T-helper 1 cell treated with Interleukin-12 subunit alpha and Interleukin-12 subunit beta and Interleukin-4 antibody, amounts not matched to agents 30 μg/mL and 1 μg/mL, for 36 hours (primary cell): ENCODE measurements around the gene ZNF630.
"Not testable (repeated sequence)": the region's sequence is repeated elsewhere in the genome, so short reads cannot be mapped to it uniquely, and the experiment has no call there.

ENCODE experiments used
- H3K27ac Mint-ChIP-seq: one replicate; pipeline ENCODE4 v1.8.0; 2021; ENCODE audit warnings: mild to moderate bottlenecking, mixed read lengths
- H3K27me3 Mint-ChIP-seq: one replicate; pipeline ENCODE4 v1.8.0; 2021; ENCODE audit warnings: low read depth, mixed read lengths
- H3K36me3 Mint-ChIP-seq: one replicate; pipeline ENCODE4 v1.8.0; 2021; ENCODE audit warnings: low read depth, mixed read lengths
- H3K4me1 Mint-ChIP-seq: one replicate; pipeline ENCODE4 v1.8.0; 2021; ENCODE audit warnings: low read depth, mixed read lengths
- H3K4me3 Mint-ChIP-seq: one replicate; pipeline ENCODE4 v1.8.0; 2021; ENCODE audit warnings: mild to moderate bottlenecking, moderate library complexity, mixed read lengths
- H3K9me3 Mint-ChIP-seq: one replicate; pipeline ENCODE4 v1.8.0; 2021; ENCODE audit warnings: mixed read lengths

Gene ZNF630

DNA sequence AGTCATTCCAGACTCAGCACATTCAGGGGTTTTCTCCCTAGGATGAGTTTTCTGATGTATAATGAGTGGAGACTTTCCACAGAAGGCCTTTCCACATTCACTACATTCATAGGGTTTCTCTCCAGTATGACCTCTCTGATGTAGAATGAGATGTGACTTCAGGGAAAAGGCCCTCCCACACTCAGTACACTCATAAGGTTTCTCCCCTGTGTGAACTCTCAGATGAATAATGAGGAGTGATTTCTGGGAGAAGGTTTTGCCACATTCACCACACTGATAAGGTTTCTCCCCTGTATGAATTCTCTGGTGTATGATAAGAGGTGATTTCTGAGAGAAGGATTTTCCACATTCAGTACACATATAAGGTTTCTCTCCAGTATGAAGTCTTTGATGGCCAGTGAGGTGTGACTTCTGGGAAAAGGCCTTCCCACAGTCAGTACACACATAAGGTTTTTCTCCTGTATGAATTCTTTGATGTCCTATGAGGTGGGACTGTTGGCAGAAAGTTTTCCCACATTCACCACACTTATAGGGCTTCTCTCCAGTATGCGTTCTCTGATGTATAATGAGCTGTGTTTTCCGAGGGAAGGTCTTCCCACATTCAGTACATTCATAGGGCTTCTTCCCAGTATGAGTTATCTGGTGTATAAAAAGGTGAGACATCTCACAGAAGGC is 12.7 kb downstream of the ZNF630 start:
- Mint-ChIP-seq H3K27ac (no peak overlapping the region), H3K4me1 (no peaks in the 10 kb centered on the region), H3K9me3 (peaks cover 24% of the 10 kb centered on the region), H3K36me3 (peaks cover 9% of the 10 kb centered on the region), H3K4me3 (no peak overlapping the region), H3K27me3 (no peaks in the 10 kb centered on the region)

DNA sequence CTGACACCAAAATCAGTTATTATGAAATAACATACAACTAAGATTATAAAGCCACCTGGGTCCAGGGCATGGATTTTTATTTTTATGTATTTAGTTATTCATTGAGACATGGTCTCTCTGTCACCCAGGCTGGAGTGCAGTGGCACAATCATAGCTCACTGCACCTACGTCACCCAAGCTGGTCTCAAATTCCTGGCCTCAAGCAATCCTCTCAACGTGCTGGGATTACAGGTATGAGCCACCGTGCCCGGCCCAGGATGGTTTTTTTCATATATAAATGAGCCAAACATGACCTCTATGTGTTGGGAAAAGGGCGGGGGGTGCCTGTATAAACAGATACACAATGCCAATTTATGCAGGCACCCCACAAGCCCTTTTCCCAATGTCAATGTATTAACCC is 24.6 kb downstream of the ZNF630 start:
- Mint-ChIP-seq H3K9me3 (no peaks in the 10 kb centered on the region), H3K36me3 (no peaks in the 10 kb centered on the region), H3K4me1 (no peaks in the 10 kb centered on the region), H3K27ac (no peak overlapping the region), H3K27me3 (no peaks in the 10 kb centered on the region), H3K4me3 (no peak overlapping the region)

DNA sequence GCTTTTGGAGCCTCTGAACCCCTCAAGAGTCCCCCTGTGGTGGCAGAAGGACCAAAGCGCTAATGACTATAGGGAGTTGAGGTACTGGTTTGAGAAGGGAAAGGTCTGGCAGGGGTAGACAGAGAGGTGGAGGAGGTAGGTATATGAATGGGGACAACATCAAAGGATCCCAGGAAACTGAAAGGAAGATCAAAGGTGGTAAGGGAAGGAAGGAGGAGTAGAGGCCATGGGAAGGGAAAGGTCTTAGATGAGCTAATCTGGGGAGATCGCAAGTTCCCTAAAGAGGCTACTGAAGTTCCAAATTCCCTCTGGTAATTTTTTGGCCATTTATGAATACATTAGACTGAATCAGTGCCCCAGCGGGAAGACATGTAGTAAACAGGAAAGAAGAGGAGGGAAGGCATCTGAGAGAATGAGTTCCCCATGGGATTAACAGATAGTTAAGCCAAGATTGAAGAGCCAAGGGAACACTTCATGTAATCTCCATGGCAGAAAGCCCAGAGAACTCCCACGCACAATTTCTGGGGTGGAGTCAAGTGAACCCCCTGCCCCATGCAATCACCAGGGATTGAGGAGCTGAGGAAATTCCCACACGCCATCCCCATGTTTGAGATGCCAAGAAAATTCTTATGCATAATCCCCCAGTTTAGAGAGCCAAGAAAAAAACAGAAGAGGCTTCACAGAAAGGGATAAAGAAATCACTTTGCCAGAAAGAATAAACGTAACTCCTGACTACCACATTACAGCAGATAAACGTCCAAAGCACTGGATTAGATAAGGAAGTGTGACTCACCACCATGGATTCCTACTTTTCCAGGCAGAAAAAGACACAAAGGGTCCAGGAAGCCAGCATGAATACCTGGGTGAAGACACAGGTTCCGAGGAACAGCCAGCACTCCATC is 25.8 kb downstream of the ZNF630 start:
- Mint-ChIP-seq H3K27me3 (no peaks in the 10 kb centered on the region), H3K4me1 (no peaks in the 10 kb centered on the region), H3K36me3 (no peaks in the 10 kb centered on the region), H3K9me3 (no peaks in the 10 kb centered on the region), H3K4me3 (no peak overlapping the region), H3K27ac (no peak overlapping the region)

DNA sequence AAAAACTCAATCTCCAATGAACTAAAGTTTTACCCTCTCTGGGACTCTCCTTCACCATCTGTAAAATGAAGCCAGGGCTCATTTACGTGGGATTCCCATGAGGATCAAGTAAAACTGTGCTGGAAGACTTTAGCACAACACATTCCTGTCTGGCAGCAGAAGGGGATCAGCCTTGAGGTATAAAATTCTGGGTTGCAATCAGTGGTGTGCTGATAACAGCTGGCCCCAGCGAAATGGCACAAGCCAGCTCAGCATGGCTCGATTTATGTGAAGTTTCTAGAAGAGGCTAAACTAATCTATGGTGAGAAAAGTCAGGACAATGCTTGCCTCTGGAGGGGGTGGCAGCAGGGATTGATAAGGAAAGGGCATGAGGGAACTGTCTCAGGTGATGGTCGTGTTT is 28.4 kb downstream of the ZNF630 start:
- Mint-ChIP-seq H3K9me3 (peaks cover 5% of the 10 kb centered on the region), H3K27me3 (peaks cover 3% of the 10 kb centered on the region), H3K27ac (no peak overlapping the region), H3K4me1 (no peaks in the 10 kb centered on the region), H3K36me3 (no peaks in the 10 kb centered on the region), H3K4me3 (no peak overlapping the region)

DNA sequence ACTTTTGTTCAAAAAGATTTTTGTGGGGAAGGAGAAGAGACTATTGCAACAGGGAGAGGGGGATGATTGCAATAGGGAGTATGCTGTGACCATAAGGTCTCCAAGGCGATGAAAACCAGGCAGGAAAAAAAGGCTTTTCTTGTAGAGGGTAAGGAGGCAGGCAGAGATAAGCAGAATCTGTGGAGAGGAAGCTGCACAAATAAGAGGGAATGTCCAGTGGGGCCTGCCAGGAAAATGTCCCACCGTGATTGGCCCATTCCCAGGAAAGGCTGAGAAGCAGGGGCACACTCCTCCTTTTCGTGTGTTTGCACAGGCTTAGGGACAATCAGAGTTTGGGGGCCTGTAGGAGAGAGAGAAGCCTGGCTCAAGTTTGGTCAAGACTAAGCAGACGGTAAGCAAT is 35.5 kb downstream of the ZNF630 start:
- Mint-ChIP-seq H3K36me3 (no peaks in the 10 kb centered on the region), H3K27me3 (peaks cover 3% of the 10 kb centered on the region), H3K4me3 (no peak overlapping the region), H3K27ac (no peak overlapping the region), H3K4me1 (no peaks in the 10 kb centered on the region), H3K9me3 (peaks cover 5% of the 10 kb centered on the region)

DNA sequence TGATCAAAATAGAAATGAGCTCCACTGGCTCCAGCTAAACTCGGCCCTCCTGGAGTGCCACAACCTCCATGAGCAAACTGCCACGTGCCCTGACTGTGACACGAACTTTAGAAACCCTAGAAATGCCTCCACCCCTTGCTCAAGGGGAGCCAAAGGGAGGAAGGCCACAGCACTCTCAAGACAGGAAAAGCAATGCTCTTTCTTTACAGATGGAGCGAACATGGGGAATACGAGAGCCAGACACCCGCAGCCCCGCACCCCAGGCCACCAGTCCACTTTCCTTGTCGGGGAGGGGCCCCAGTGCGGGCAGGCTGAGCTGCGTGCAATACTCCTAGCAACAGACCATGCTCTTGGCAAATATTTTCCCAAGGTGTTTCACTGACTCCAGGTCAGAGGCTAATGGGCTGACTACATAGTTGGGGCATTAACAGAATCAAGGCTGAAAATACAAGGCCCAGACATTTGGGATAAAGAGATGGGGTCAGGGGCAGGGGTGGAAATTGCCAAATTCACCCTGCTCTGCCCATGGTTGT is 40.7 kb downstream of the ZNF630 start:
- not testable (repeated sequence) for H3K4me3 Mint-ChIP-seq, H3K36me3 Mint-ChIP-seq, H3K27ac Mint-ChIP-seq, H3K9me3 Mint-ChIP-seq, H3K4me1 Mint-ChIP-seq, H3K27me3 Mint-ChIP-seq

DNA sequence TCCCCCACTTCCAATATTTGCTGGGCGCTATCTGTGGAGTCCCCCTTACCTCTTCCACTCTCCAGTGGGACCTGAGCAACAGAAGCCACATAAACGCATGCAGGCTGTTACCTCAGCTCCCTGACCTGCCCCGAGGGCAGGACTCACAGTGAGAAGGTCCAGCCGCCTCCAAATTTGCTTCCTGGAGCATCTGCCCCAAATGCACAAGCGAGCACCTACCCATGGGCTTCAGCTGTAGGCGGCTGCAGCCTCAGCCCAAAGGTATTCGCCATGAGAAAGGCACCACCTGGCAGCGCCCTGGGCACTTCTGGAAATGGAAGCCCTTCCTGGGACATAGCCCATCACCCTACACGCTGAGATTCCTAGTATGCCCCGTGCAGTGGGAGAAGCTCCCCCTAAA is 41.2 kb downstream of the ZNF630 start:
- Mint-ChIP-seq H3K4me1 (peaks cover 7% of the 10 kb centered on the region), H3K9me3 (no peaks in the 10 kb centered on the region), H3K27me3 (no peaks in the 10 kb centered on the region), H3K36me3 (no peaks in the 10 kb centered on the region), H3K27ac (no peak overlapping the region), H3K4me3 (no peak overlapping the region)

DNA sequence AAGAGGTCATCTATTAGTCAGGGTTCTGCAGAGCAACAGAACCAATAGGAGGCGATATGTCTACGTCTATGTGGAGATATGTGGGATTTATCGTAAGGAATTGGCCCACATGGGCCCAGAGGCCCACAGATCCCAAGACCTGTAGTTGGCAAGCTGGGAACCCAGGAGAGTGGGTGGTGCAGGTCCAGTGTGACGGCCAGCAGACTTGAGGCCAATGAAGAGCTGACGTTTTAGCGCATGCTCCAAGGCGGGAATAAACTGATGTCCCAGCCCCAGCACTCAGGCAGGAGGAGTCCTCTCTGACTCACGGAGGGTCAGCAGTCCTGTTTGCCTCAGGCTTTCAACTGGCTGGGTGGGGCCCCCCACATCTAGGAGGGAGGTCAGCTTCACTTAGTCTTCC is 43.3 kb downstream of the ZNF630 start:
- no peak overlapping the region for H3K27ac Mint-ChIP-seq
- no peaks in the 10 kb centered on the region for H3K27me3 Mint-ChIP-seq
- no peaks in the 10 kb centered on the region for H3K9me3 Mint-ChIP-seq
- H3K36me3 Mint-ChIP-seq, result no peaks in the 10 kb centered on the region
- no peak overlapping the region for H3K4me3 Mint-ChIP-seq
- H3K4me1 Mint-ChIP-seq, result peaks cover 7% of the 10 kb centered on the region

DNA sequence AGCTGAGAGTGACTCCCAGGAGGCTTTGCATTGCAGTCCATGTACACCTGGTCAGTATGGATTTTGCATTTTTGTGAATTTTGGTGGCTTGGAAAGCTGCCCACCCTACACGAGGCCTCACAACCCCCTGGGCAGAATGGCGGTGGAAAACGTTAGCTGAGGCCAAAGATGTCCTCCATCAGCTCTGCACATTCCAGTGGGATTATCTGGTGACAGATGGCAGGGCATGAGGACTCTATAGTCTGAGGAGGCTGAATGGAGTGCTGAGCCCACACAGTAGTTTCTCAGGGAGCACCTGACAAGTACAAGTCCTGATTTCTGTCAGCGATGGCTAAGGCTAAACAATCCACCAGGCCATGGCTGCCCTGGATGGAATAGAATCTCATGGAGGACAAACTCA is 43.9 kb downstream of the ZNF630 start:
- not testable (repeated sequence) for H3K36me3 Mint-ChIP-seq, H3K9me3 Mint-ChIP-seq

DNA sequence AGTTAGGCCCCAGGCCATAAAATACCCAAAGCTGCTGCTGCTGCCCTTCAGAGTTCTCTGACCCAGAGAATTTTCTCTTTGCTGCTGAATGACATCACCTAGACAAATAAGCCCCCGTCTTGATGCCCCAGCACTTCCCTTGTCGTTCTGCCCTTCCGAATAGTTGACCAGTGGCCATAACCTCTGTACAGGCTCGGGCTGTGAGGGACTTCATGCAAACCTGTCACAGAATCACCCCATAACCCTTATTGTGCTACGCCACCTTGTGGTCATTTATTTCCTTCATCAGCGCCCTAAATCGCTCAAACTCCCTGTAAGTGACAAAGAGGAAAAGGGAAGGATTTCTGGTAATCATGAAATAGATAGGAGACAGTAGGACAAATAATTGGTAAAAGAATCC is 45.9 kb downstream of the ZNF630 start:
- no peak overlapping the region for H3K27ac Mint-ChIP-seq

More for the DNA sequence above, 43.9 kb downstream of the ZNF630 start:
- not testable (repeated sequence) for H3K27me3 Mint-ChIP-seq, H3K4me1 Mint-ChIP-seq, H3K4me3 Mint-ChIP-seq, H3K27ac Mint-ChIP-seq

DNA sequence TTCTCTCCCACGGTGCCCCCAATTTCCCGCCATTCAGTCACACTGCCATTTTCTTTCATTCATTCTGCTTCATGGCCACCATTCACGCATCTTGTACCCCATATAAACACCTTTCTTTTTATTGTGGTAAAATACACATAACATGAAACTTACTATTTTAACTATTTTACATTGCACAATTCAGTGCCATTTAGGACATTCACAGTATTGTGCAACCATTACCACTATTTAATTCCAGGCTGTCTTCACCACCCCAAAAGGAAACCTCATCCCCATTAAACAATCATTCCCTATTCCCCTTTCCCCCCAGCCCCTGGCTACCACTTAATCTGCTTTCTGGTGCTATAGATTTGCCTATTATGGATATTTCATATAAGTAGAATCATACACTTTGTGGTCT is 48.7 kb downstream of the ZNF630 start:
- Mint-ChIP-seq H3K4me1 (peaks cover 16% of the 10 kb centered on the region), H3K4me3 (peak overlapping the region; percentile 30), H3K36me3 (peaks cover 2% of the 10 kb centered on the region), H3K27ac (peak overlapping the region; percentile 42), H3K27me3 (peaks cover 3% of the 10 kb centered on the region), H3K9me3 (peaks cover 3% of the 10 kb centered on the region)

More for the DNA sequence above, 45.9 kb downstream of the ZNF630 start:
- Mint-ChIP-seq H3K9me3 (peaks cover 3% of the 10 kb centered on the region), H3K36me3 (peaks cover 2% of the 10 kb centered on the region), H3K4me3 (no peak overlapping the region), H3K4me1 (peaks cover 12% of the 10 kb centered on the region), H3K27me3 (peaks cover 3% of the 10 kb centered on the region)

DNA sequence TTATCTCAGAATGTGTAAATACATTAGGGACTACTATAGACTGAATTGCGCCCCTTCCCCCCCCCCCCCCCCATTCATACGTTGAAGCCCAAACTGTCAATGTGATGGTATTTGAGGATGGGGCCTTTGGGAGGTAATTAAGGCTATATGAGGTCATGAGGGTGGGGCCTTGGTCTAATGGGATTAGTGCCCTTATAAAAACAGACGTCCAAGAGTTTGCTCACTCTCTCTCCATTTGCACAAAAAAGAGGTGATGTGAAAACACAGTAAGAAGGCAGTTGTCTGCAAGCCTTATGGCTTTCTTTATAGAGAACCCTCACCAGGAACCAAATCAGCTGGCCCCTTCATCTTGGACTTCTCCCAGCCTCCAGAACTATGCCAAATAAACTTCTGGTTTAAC is 49.3 kb downstream of the ZNF630 start:
- Mint-ChIP-seq H3K9me3 (peaks cover 3% of the 10 kb centered on the region), H3K4me1 (peaks cover 16% of the 10 kb centered on the region), H3K36me3 (peaks cover 2% of the 10 kb centered on the region), H3K27ac (no peak overlapping the region), H3K27me3 (peaks cover 3% of the 10 kb centered on the region), H3K4me3 (no peak overlapping the region)

DNA sequence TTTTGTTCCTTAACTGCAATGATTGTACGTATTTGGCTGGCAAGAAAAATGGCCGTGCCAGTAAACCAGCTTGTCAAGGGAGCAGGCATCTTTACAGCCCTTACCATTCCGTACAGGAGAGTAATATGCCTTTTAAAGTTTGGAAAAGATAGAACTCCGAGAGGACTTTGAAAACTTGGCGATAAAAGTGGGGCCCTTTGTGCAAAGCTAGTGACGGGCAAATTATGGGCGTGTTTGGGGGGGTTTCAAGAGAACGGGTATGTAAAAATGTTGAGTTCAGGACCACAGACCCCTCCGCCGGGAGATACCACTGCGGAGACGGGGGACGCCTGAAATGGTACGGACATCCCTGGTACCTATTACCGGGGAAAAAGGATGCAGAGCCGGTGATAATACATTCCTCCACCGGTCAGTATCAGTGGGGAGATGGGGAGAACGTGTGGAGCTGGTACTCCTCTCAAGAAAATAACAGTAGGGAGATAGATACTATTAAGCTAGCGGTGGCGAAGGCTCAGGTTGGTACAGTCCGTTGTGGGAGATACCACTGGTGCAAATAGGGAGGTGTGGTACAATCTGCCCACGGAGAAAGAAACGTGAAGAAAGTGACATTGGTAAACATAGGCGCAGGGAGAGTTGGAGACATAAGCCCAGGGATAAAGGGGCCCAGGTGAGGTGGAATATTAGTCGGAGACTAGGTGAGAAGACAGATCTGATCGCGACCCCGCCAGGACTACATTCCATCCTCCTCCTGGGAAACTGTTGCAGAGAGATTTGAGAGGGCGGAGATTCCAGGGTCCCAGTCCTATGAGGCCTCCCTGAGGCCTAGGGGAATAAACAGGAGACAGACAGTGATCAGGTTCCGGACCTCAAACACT is 50.2 kb downstream of the ZNF630 start:
- peaks cover 12% of the 10 kb centered on the region for H3K4me1 Mint-ChIP-seq
- peaks cover 2% of the 10 kb centered on the region for H3K36me3 Mint-ChIP-seq
- H3K27me3 Mint-ChIP-seq, result peaks cover 3% of the 10 kb centered on the region
- peaks cover 3% of the 10 kb centered on the region for H3K9me3 Mint-ChIP-seq
- peak overlapping the region; percentile 94 for H3K27ac Mint-ChIP-seq
- peak overlapping the region; percentile 95 for H3K4me3 Mint-ChIP-seq

DNA sequence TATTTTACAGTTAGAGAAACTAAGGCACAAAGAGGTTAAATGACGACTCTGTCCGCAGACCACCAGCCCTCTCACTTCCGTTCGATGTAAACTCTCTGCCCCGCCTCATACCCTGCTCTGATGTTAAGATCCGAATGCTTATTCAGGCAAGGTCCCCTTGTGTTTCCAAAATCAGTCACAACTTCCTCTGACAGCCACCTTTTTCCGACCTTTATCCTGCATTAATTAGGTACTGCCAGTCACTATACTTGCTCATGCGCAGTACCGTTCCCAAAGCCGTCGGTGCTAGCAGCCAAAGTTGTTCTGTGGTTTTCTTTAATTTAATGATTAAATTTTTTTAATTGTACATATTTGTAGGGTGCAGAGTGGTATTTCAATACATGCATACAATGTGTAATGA is 51.0 kb downstream of the ZNF630 start:
- Mint-ChIP-seq H3K27ac (peak overlapping the region; percentile 20), H3K4me3 (peak overlapping the region; percentile 50)
- H3K27me3 Mint-ChIP-seq, H3K4me1 Mint-ChIP-seq, H3K36me3 Mint-ChIP-seq, H3K9me3 Mint-ChIP-seq: not testable (repeated sequence)
